ENCODE results near the gene SLX4IP.

The SLX4IP gene

DNA sequence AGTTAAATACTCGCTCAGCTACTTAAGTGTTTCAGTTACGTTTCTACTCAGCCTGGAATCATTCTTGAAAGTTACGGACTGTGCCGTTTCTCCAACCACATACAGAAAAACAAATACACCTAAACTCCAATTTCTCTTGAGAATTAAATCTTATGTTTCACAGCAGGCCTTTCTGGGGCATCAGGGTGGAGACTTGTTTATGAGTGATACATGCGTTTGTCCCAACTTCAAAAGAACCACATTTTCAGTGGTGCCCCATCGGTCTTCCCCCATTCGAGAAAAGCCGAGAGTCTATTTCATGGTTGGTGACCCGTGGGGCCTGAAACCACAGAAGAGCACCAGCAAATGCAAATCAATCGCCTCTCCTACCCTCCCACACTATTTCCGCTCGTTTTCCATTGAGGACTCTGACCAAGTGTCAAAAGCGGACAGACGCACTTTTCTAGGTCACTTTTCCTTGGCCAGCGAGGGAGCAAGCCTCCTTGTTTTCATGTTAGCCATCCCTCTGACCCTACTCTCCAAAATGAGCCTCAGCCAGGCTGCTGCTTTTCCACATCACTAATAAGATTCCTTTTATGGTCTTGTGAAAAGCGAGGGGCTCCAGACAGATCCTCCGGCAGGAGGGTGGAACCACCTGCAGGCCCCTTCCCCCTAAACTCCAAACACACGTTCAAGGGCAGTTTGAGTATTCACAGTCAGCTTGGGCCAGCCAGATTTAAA lies 235.6 kb downstream of the SLX4IP start:
- DNase-seq = no peak

DNA sequence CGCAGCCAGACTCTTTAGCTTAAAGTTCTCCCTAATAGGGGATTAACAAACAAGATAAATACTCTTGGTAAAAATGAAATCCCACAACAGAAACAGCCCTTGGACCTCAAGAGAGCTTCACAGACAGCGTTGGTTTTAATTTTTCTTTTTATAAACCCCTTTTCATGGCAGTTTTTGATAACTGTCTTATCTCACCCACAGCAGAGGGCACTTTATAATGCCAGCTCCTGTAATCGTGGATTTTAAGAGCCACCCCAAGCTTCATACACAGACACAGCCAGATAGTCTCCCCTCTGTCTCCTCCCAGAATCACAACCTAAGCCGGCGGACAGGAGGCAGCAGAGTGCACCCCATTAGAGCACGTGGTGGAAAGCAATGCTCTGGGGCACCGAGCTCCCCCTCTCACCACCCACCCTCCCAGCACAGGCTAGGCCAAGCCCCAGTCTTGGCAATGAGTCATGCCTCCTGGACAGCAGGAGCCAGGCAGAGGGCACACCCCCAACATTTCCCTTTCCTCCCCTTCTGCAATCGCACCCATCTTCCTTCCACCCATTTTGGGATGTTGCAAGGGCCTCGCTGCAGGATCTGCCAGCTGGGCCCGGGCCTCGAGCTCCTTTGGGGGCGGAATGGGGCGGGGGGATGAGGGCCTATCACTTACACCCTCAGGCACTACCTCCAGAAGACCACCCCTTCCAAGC lies 236.3 kb downstream of the SLX4IP start:
- peak; percentile 38 to 49 for DNase-seq

DNA sequence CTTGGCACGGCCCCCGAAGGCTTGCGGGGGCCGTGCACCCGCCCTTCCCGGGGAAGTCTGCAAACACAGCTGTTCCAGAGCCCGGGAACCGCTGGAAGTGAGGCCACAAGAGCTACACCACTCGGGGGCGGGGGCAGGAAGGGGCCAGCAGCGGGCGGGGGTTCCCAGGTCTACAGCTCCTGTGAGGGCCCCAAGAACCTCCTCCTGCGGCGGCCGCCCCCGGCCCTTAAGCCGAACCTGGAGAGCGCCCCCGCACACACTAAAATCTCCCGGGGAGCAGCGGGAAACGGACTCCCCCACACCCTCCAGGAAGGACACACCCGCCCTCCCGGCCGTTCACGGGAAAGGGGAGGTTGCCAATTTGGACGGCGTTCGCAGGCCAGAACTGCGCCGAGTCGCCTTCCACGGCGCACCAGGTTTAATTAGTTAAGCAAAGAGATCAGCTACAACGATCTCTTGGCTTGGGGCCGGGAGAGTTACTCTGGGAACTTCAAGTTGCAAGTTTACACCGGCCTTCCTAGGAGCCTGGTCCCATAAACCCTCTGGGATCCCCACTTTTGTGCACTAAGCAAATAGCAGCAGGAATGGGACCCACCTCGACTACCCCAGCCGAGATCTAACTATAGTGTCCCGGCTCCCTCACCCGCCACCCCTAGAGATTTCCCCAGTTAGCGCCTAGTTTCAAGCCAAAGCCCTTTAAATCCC lies 237.0 kb downstream of the SLX4IP start:
- peak; percentile 32 to 35 for DNase-seq

DNA sequence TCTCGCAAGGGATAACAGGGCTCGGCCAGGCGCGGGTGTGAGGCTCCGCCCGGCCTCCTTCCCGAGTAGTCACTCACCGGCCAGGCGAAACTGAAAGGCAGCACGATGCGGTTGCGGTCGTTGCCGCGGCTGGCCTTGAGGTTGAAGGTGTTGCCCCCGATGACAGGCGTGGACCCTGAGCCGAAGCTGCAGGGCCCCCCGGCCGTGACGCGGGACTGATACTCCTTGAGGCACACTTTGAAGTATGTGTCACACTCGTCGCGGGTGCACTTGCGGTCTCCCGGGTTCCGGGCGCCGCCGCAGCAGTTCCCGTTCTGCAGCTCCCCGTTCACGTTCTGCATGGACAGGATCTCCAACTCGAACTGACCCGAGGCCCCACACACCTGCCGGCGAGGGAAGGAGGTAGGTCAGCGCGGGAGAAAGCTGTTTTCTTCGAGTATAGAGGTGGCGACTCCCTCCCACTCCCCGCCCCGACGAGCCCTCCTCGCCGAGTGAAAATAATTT lies 237.6 kb downstream of the SLX4IP start:
- peak; percentile 72 for DNase-seq

DNA sequence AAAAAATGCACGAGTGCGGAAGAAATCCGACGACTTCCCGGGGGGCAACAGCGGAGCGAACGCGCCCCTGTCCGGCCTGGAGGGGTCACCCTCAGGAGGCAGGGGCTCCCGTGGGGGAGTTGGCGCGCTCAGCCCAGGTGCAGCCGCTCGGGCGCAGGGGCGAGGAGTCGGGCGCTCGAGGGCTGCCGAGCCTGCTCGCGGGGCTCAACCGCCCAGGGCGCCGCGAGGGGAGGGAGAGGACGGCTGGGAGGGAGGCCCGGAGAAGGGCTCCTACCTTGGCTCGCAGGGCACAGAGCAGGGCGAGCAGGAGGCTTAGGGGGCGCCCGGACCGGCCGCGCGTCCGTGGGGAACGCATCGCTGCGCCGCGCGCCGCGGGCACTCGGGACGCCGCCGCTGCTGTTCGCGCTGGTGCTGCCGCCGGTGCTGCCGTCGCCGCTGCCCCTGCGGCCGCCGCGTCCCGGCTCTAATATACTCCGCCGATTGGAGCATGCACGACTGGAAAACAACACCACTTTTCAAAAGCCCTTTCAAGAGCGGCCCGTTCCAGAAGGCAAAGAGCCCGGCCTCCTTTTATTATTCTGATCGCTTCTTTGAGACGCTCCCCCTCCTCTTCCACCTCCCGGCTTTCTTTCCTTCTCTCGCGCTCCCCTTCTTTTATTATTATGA lies 238.2 kb downstream of the SLX4IP start:
- DNase-seq = peak; percentile 36 to 46

DNA sequence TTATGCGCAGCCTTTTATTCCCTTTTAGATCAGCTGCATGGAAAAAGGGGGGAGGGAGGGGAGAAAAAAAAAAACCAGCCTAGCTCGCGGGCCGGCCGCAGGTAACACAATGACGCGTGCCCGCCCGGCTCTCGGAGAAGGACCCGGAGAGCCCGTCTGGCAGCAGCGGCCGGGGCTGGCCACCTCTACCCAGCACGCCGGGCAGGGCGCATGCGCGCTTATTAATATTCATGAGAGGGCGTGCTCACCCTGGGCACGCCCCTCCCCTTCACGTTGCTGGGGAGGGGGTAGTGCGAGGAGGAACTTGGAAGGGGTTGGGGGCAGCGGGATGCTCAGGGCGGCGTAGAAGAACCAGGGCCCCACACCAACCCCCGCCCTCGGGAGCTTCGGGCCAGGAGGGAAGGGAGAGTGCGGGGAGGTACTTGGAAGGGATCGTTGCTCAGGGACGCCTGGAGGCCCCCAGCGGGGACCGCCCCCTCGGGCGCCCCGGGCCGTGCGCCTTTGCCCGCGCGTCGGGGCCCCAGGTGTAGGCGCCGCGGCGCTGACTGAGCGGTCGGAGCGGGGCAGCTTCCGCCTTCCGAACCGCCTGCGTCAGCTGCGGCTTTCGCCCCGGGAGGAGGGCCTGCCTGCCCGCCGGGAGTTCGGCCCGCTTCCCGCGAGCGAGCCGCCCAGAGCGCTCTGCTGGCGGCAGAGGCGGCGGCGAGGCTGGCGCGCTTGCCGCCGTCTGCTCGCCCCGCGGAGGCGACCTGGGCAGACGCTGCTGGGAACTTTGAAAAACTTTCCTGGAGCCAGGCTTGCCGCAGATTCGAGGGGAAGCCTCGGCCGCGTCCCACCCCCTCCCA lies 239.0 kb downstream of the SLX4IP start, which contains the start of gene JAG1:
Gene JAG1 (minus strand): TSS at position 158 of the 842 bp plus-strand sequence. CDS start 469 bp downstream, outside the sequence.
- peak; percentile 80 to 82 for DNase-seq

DNA sequence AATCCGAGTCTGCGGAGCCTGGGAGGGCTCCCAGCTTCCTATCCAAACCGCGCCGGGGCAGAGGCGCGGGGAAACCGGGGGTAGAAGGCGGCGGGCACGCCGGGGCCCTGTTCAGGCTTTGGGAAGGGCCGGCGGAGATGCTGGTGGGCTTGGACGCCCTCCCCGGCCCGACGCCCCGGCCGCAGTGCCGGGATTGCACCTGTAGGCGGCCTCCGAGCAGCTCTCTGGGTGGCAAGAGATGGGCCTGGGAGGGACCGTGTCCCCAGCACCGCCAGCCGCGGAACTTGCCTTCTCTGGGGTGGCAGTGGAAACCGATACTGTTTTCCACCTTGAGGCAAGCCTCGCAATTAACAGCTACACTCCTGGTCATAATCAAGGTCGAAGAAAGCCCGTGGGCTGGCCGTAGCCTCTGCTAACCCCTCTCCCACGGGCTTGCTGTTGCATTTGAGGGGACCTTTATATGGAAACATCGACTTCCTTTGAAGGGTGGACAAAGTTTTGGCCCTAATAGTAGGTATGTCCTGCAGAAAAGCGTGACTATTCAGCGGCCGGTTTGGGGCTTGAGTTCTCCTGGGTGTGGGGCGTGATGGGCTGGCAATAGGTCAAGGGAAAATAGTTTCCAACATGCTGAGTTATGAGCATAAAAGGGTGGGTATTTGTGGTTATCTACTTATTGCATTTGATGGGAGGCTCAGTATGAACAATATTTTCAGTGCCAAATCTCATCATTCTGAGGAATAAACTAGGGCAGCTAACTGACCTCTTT lies 239.8 kb downstream of the SLX4IP start:
- DNase-seq = peak; percentile 52 to 65

DNA sequence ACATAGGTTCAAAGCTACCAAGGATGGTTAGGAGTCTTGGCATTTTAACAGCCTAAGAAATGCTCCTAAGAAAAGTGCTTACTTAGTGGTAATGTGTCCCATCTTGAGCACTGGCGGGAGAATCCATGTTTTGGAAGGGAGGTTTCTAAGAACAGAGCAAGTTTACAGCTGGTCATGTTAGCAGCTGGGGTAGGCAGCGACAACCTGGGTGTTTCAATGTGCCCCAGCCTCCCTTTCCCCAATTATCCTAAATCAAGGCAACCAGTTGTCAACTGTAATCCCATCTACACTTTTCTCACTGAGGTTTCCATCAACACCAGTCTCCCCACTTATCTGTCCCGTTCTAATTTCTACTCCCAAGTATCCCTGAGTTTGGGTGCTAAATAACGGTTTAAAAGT lies 240.3 kb downstream of the SLX4IP start:
- no peak for DNase-seq

DNA sequence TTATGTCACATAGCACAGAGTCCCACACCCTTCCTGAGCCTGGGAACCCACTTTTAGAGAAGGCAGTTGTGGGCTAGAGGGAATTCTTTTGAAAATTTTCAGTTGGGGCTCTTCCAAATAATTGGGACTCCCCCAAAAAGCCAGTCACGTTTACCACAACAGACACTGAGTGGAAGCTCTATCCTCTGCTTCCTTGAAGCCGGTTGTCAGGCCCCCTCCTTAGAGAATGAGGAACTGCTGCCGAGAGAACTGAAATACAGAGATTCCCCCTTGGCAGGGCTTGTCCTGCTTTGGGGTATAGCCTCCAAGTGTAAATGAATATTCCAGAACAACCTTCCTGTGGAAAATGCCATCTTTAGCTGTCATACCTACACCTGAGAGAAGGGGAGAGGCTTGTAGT lies 241.4 kb downstream of the SLX4IP start:
- no peak for DNase-seq

Data from activated T-cell treated with anti-CD3 and anti-CD28 coated beads, Interleukin-2, amount 50 U/mL, for 48 hours (primary cell).